Neural cell (in vitro differentiated cells): ENCODE measurements around the gene PDE4D.

Experiments used
- EP300 ChIP-seq: fragments of 450-650 bp; conservative IDR thresholded peaks from 2 replicates; pipeline ENCODE4 v1.6.1; 2014; ENCODE audit warnings: antibody characterized with exemption, mild to moderate bottlenecking, moderate library complexity; ENCODE audit not compliant: poor library complexity, severe bottlenecking
- EZH2 ChIP-seq: fragments of 200-600, 300-800 bp; shearing (Covaris generic), sonication (generic); IDR thresholded peaks from 2 replicates; pipeline ENCODE4 v1.6.1; 2014; ENCODE audit warnings: antibody characterized with exemption, low read length, borderline replicate concordance, mild to moderate bottlenecking; ENCODE audit not compliant: insufficient read depth, poor library complexity, severe bottlenecking
- TAF1 ChIP-seq: IDR thresholded peaks from 2 replicates; pipeline ENCODE4 v1.6.1; 2012; ENCODE audit warnings: low read depth

- TF ChIP-seq TAF1 (no peak), EZH2 (no peak), EP300 (no peak)
Observed at GRCh38 chr5:59058237-59058636, 835.3 kb downstream of the PDE4D start.
